Stomach (tissue), 19 donors: ENCODE data around the gene RDH16. TPM values are rescaled to one million over a fixed set of nuclear protein-coding genes. Genes with fewer than 3 reads are reported as not detected.

Source experiments
- DNase-seq, 2 donors: peaks; one replicate each; pipeline versions ENCODE4 v3.0.0 to v3.0.0-alpha.2; 2013 to 2019
- H3K27ac ChIP-seq, 5 donors: fragments of 200-600 bp in 4 of 5; sonication (generic) in 4 of 5; one replicate each; pipeline ENCODE4 v1.5.1; 2013 to 2019; ENCODE audit warnings: mild to moderate bottlenecking in 1 of 5, moderate library complexity in 1 of 5
- H3K27me3 ChIP-seq, 3 donors: fragments of 200-600 bp; sonication (generic); one replicate each; pipeline ENCODE4 v1.5.1; 2017 to 2019; ENCODE audit warnings: mixed run types in 1 of 3
- H3K36me3 ChIP-seq, 4 donors: fragments of 200-600 bp; sonication (generic); 1 replicate in 3 of 4; 2 replicates in 1 of 4; pipeline ENCODE4 v1.5.1; 2016 to 2019
- H3K4me1 ChIP-seq, 4 donors: fragments of 200-600 bp; sonication (generic); one replicate each; pipeline ENCODE4 v1.5.1; 2016 to 2019
- H3K4me3 ChIP-seq, 4 donors: fragments of 200-600 bp; sonication (generic) in 3 of 4; one replicate each; pipeline ENCODE4 v1.5.1; 2016 to 2019; ENCODE audit warnings: mild to moderate bottlenecking in 1 of 4
- H3K9me3 ChIP-seq, 4 donors: fragments of 200-600 bp; sonication (generic); one replicate each; pipeline ENCODE4 v1.5.1; 2016 to 2019
- EP300 ChIP-seq: sonication (generic); formaldehyde crosslinking; IDR thresholded peaks from one replicate; pipeline ENCODE4 v1.6.1; 2017; ENCODE audit warnings: antibody characterized with exemption
- POLR2A ChIP-seq, 4 donors: fragments of 450-650 bp; IDR thresholded peaks; one replicate each; pipeline ENCODE4 v1.6.1; 2016; ENCODE audit warnings: antibody characterized with exemption in 4 of 4, control low read depth in 2 of 4, mild to moderate bottlenecking in 1 of 4, moderate library complexity in 1 of 4
- POLR2AphosphoS5 ChIP-seq, 3 donors: sonication (generic); formaldehyde crosslinking; IDR thresholded peaks; one replicate each; pipeline ENCODE4 v1.6.1; 2016; ENCODE audit warnings: antibody characterized with exemption in 3 of 3
- WGBS, 5 donors: extraction: QIAGEN DNeasy Blood & Tissue Kit in 3 of 5; methylation state at CpG; one replicate each; pipeline versions ENCODE4 v1.1.5 to v1.1.7; 2013 to 2018; 5-methylcytosine and 5-hydroxymethylcytosine counted together
- intact Hi-C: fragments of 100-400 bp; cut with DNase I; formaldehyde crosslinking; loops from one replicate; pipeline ENCODE4 v1.15.1; 2023; ENCODE audit warnings: low total_unique reads
- long read RNA-seq, 10 donors: transcript quantifications; one replicate each; lab custom pipeline, GENCODE V29; 2026
- polyA plus RNA-seq, 3 donors: library from polyadenylated mRNA; stranded (reverse); fragments of 200-250 nt; gene quantifications; one replicate each; pipeline ENCODE4 v1.2.3, GENCODE V29; 2013
- total RNA-seq, 5 donors: library from RNA; depleted of rRNA; stranded (reverse); fragments of >200 nt; gene quantifications; one replicate each; pipeline versions ENCODE4 v1.1.0 to v1.2.3, GENCODE V29; 2014 to 2016
- TF ChIP-seq, protein P1 (sequence below), 7 experiments: fragments of 450-650 bp in 4 of 7; fragments of 200-600 bp in 3 of 7; sonication (generic) in 3 of 7; IDR thresholded peaks; one replicate each; pipeline ENCODE4 v1.5.1; 2016 to 2019; ENCODE audit warnings: antibody characterized with exemption in 7 of 7, control low read depth in 2 of 7, mild to moderate bottlenecking in 1 of 7
- donor health status: healthy with polysubstance abuse.
- donor health status: Bipolar disorder and iron deficiency.
- donor health status: healthy.

The RDH16 gene, protein sequence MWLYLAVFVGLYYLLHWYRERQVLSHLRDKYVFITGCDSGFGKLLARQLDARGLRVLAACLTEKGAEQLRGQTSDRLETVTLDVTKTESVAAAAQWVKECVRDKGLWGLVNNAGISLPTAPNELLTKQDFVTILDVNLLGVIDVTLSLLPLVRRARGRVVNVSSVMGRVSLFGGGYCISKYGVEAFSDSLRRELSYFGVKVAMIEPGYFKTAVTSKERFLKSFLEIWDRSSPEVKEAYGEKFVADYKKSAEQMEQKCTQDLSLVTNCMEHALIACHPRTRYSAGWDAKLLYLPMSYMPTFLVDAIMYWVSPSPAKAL
- 1 to 10 TPM in 1 of 5 donors, under 1 TPM in 1, not detected in 3; 0.37 to 1.0 TPM for total RNA-seq
- polyA plus RNA-seq: under 1 TPM in 1 of 3 donors, not detected in 2; 0.68 TPM
- long read RNA-seq, donor 1: 0 reads
- long read RNA-seq, donor 2: 0 reads
- long read RNA-seq, donor 3: 0 reads
- long read RNA-seq, donor 4: 0 reads
- long read RNA-seq, donor 5: 0 reads
- long read RNA-seq, donor 6: 0 reads
- long read RNA-seq, donor 7: 0 reads
- long read RNA-seq, donor 8: 0 reads
- long read RNA-seq, donor 9: 0 reads
- long read RNA-seq, donor 10: 0 reads

DNA sequence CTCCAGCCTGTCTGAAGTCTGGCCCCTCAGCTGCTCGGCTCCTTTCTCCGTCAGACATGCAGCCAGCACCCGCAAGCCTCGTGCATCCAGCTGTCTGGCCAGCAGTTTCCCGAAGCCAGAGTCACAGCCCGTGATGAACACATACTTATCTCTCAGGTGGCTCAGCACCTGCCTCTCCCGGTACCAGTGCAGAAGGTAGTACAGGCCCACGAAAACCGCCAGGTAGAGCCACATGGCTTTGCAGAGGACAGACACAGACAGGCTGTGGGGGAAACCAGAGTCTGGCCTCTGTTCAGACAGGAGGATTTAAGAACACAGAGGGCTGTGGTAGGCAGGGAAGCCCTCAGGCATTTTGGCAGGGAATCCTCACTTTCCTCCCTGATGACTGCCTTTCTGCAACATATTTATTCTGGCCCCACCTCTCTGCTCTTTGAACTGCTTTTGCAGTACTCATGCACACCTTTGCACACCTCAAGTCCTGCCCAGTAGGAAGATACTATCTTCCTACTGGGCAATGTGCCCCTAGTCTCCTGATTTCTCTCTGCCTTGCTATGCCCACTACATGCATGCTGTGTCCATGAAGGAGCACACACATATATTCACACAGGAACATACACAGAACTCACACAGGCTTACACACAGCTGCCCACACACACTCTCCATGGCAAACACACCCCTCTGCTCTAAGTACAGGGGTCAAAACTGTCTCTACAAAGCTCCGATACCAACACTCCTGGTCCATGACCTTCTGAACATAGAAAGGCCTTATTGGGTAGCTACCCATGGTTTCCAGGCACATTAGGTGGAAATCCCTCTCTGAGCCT lies at the start of gene RDH16:
RDH16 (minus strand) TSS at position 380 of the 824 bp plus-strand sequence; CDS start at position 234, 146 bp downstream.
- no peak within 1 kb of the TSS for H3K27ac ChIP-seq
- intact Hi-C loops: no loop called here

DNA sequence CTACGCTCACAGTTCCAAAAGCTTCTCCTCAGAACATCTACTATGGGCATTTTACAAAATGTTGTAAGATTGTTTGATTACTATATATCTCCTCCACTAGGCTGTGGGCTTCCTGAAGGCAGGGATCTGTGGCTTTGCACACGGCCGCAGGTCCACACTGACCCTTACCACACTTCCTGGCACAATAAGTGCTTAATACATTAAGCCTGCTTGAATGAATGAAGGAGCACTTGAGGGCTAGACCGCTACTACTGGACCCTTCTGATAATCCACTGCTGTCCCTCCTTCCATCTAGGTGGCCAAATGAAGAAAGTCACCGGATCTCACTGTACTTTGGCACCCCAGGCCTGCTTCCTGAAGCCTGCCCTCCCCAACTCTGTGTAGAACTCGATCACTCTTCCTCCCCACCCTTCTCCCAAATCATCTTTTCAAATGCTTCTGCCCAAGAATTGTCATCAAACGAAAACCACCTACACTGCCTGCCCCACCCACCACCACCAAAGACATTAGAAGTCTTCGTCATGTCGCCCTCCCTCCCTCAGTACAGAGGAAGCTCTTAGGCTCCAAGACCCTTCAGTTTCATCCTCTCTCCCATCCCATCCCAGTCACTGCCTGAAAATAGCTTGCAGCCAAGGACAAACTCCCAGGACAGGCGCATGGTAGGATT lies 49.5 kb upstream of the RDH16 start:
- DNase-seq: no peak
- peak overlapping the region in 4 of 5 donors; percentile 16 to 88 (median 73) for H3K27ac ChIP-seq
- intact Hi-C loops: loop anchor here (5.0 kb wide), 1 partner anchor 55 kb away; no protein-coding TSS in a partner anchor
- no peaks in the 10 kb centered on the region for H3K27me3 ChIP-seq
- peak overlapping the region; percentile 92 to 98 (median 97) for H3K4me3 ChIP-seq
- peaks cover 25 to 29% (median 28%) of the 10 kb centered on the region in 4 donors for H3K36me3 ChIP-seq
- TF ChIP-seq, protein P1, sequence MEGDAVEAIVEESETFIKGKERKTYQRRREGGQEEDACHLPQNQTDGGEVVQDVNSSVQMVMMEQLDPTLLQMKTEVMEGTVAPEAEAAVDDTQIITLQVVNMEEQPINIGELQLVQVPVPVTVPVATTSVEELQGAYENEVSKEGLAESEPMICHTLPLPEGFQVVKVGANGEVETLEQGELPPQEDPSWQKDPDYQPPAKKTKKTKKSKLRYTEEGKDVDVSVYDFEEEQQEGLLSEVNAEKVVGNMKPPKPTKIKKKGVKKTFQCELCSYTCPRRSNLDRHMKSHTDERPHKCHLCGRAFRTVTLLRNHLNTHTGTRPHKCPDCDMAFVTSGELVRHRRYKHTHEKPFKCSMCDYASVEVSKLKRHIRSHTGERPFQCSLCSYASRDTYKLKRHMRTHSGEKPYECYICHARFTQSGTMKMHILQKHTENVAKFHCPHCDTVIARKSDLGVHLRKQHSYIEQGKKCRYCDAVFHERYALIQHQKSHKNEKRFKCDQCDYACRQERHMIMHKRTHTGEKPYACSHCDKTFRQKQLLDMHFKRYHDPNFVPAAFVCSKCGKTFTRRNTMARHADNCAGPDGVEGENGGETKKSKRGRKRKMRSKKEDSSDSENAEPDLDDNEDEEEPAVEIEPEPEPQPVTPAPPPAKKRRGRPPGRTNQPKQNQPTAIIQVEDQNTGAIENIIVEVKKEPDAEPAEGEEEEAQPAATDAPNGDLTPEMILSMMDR (IDR thresholded peaks at IDR 0.05): peak in 2 of 7 experiments; percentile 4 to 18
- TF ChIP-seq POLR2AphosphoS5 (IDR thresholded peaks at IDR 0.05): no peak
- peaks cover 13 to 46% (median 32%) of the 10 kb centered on the region in 4 donors for H3K4me1 ChIP-seq
- 49 to 56% (median 52%) methylated on average over 10 of the region's 10 CpGs for WGBS, 5 donors
- no peaks in the 10 kb centered on the region for H3K9me3 ChIP-seq

More for the DNA sequence above, at the start of gene RDH16:
- Histone ChIP-seq H3K4me1 (no peaks in the 10 kb centered on the region), H3K36me3 (no peaks in the 10 kb centered on the region), H3K4me3 (no peak within 1 kb of the TSS), H3K27me3 (no peaks in the 10 kb centered on the region), H3K9me3 (peaks cover 3 to 23% (median 16%) of the 10 kb centered on the region in 4 donors)
- no peak for TF ChIP-seq EP300
- no peak for DNase-seq
- WGBS, 5 donors: 70 to 87% (median 87%) methylated on average over 10 of the region's 10 CpGs

DNA sequence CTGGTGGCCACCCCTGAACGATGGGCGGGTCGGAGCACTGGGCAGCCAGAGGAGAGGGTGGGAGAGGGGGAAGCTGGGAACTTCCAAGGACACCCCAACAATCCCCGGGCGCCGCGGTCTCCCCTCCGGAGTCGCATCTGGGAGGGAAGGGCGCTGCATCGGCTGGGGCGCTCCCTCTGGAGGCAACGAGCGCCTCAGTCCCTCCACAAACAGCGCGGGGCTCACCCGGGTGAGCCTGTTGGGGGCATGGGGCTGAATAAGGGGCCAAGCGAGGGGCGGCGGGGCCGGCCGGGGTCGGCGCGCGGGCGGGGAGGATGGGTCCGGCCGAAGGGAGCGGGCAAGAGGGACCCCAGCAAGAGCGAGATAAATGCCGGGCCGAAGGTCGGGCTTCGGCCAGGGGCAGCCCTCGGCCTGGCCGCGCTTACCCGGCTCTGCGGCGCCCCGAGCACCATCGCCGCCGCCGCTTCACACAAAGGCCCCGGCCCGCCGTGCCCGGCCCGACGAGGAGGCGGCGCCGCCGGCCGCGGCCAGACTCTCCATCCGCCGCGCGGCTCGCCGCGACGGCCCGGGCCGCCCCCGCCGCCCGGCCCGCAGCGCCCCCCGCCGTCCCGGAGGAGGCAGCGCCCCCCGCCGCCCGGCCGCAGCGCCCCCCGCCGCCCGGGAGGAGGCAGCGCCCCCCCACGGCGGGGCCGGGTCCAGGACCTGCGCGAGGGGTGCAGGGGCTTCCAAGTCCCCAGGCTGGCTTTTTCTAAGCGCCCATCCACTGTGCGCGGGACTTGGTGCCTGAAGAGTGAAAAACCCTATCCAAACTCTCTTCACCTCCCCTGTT lies 48.8 kb upstream of the RDH16 start, which contains the start of gene ZBTB39:
ZBTB39 (minus strand) TSS at position 567 of the 829 bp plus-strand sequence. CDS start 1,629 bp downstream, outside the sequence.
- Histone ChIP-seq H3K4me3 (peak within 1 kb of the TSS; percentile 92 to 98 (median 97)), H3K27ac (peak within 1 kb of the TSS; percentile 74 to 88 (median 84)), H3K4me1 (peaks cover 19 to 53% (median 39%) of the 10 kb centered on the region in 4 donors), H3K27me3 (no peaks in the 10 kb centered on the region), H3K36me3 (peaks cover 25 to 35% (median 32%) of the 10 kb centered on the region in 4 donors), H3K9me3 (no peaks in the 10 kb centered on the region)
- TF ChIP-seq POLR2AphosphoS5 (IDR thresholded peaks at IDR 0.05): no peak
- TF ChIP-seq, protein P1 (IDR thresholded peaks at IDR 0.05): peak in 3 of 7 experiments; percentile 29 to 71 (median 56)
- intact Hi-C loops: loop anchor here (5.0 kb wide), 1 partner anchor 56 kb away; no protein-coding TSS in a partner anchor
- 0 to 2% (median 1%) methylated on average over 8 to 94 of the region's 94 CpGs for WGBS, 5 donors
- peak; percentile 67 to 87 for DNase-seq

DNA sequence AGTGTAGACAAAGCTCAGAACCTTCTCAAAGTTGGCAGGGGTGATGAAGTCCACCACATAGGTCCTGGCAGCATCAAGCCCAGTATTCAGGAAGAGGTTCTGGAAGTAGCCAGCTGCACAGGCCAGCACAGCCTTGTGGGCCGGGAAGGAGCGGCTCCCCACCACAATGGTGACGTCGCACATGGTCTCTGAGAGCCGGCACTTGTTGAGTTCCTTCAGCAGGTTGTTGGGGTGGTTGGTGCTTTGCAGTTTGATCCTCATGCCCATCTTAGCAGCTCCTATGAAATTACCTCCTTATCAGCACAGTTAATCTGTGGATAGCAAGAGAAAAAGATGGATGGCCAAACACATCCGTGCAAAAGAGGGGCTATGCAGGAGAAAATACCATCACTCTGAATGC lies 47.2 kb upstream of the RDH16 start:
- DNase-seq: no peak
- H3K27ac ChIP-seq: no peak overlapping the region
- H3K36me3 ChIP-seq: peaks cover 25 to 50% (median 43%) of the 10 kb centered on the region in 4 donors
- 67 to 90% (median 85%) methylated on average over 6 of the region's 6 CpGs for WGBS, 5 donors
- H3K4me3 ChIP-seq: no peak overlapping the region
- intact Hi-C loops: loop anchor here (5.0 kb wide), 2 partner anchors 58 to 247 kb away; no protein-coding TSS in a partner anchor
- H3K9me3 ChIP-seq: no peaks in the 10 kb centered on the region
- peaks cover 19 to 55% (median 44%) of the 10 kb centered on the region in 4 donors for H3K4me1 ChIP-seq
- H3K27me3 ChIP-seq: no peaks in the 10 kb centered on the region
- TF ChIP-seq, protein P1 (IDR thresholded peaks at IDR 0.05): no peak
- TF ChIP-seq POLR2AphosphoS5 (IDR thresholded peaks at IDR 0.05) (no peak), EP300 (no peak), POLR2A (IDR thresholded peaks at IDR 0.05) (no peak)
